Measurements from ENCODE around the gene ELFN1. TPM values are rescaled to one million over a fixed set of nuclear protein-coding genes. Genes with fewer than 3 reads are reported as not detected.
A peak's percentile ranks its signal among the peaks of the same experiment; 100 is the strongest.

The ELFN1 gene
- total RNA-seq, 1 experiment from 2014 or later: 1.3 TPM

- no peak for DNase-seq (ENCODE audit: extremely low read depth, low read depth)
Measured at GRCh38 chr7:1662767-1663166, 7.3 kb upstream of the ELFN1 start.

GRCh38 chr7:1663223-1663622 lies 6.9 kb upstream of the ELFN1 start:
- no peak for DNase-seq (ENCODE audit: extremely low read depth, low read depth)

- no peak for DNase-seq (ENCODE audit: extremely low read depth, low read depth)
Measured at GRCh38 chr7:1663857-1664651, 6.0 kb upstream of the ELFN1 start.

- DNase-seq (ENCODE audit: extremely low read depth, low read depth): peak; percentile 44
Measured at GRCh38 chr7:1664711-1665548, 5.1 kb upstream of the ELFN1 start.

- no peak for DNase-seq (ENCODE audit: extremely low read depth, low read depth)
Measured at GRCh38 chr7:1665549-1666316, 4.3 kb upstream of the ELFN1 start.

GRCh38 chr7:1666317-1666822 lies 3.7 kb upstream of the ELFN1 start:
- no peak for DNase-seq (ENCODE audit: extremely low read depth, low read depth)

GRCh38 chr7:1666823-1667565 lies 3.1 kb upstream of the ELFN1 start:
- DNase-seq (ENCODE audit: extremely low read depth, low read depth): no peak

- DNase-seq (ENCODE audit: extremely low read depth, low read depth): no peak
Measured at GRCh38 chr7:1667566-1668395, 2.3 kb upstream of the ELFN1 start.

GRCh38 chr7:1668396-1669063 lies 1.5 kb upstream of the ELFN1 start:
- DNase-seq (ENCODE audit: extremely low read depth, low read depth): no peak

GRCh38 chr7:1669064-1669951 lies 769 bp upstream of the ELFN1 start:
- no peak for DNase-seq (ENCODE audit: extremely low read depth, low read depth)

GRCh38 chr7:1670894-1671593 lies 967 bp downstream of the ELFN1 start:
- no peak for DNase-seq (ENCODE audit: extremely low read depth, low read depth)

GRCh38 chr7:1671594-1672451 lies 1.7 kb downstream of the ELFN1 start:
- no peak for DNase-seq (ENCODE audit: extremely low read depth, low read depth)

- no peak for DNase-seq (ENCODE audit: extremely low read depth, low read depth)
Measured at GRCh38 chr7:1672851-1673486, 2.9 kb downstream of the ELFN1 start.

GRCh38 chr7:1673581-1674118 lies 3.6 kb downstream of the ELFN1 start:
- no peak for DNase-seq (ENCODE audit: extremely low read depth, low read depth)

All from NCI-H460 (cell line).